Cardiac septum (tissue), 1 donor: ENCODE measurements around the gene POLR3E. TPM values are rescaled to one million over a fixed set of nuclear protein-coding genes. Genes with fewer than 3 reads are reported as not detected.

Experiments
- DNase-seq: peaks from one replicate; pipeline ENCODE4 v3.0.0-alpha.2; 2020; ENCODE audit warnings: low spot score
- intact Hi-C: fragments of 100-400 bp; cut with DNase I; formaldehyde crosslinking; loops from one replicate; pipeline ENCODE4 v1.14.0; 2022
- long read RNA-seq: library from polyadenylated mRNA; unstranded; transcript quantifications from one replicate; pipeline ENCODE4 v2.0.0, GENCODE V29; 2021
- total RNA-seq: library from RNA; stranded (reverse); fragmentation: NEBNext Ultra II Directional; extraction: Animal tissue kit (Norgen Biotek cat#: 25700); gene quantifications from one replicate; pipeline ENCODE4 v1.2.1, GENCODE V29; 2021
- donor health status: DM: no; HTN: no; CAD: no.

The POLR3E gene
- 32.7 TPM for total RNA-seq
- long read RNA-seq, transcript POLR3E-201 (21 exons, 3,697 nt) = major isoform, 9 of 31 reads
- long read RNA-seq, partial matches to known transcripts = 13 of 31 reads
- long read RNA-seq, other reads (novel, unspliced or antisense) = 5 of 31 reads

- intact Hi-C loops = loop anchor here (1.0 to 5.0 kb wide), 3 partner anchors 91 to 295 kb away; partner anchors contain the start of genes EEF2K and PDZD9
- peak; percentile 100 for DNase-seq
These were observed at the start of gene POLR3E for GRCh38 chr16:22297114-22297870. Gene POLR3E, plus strand, starts transcription at chr16:22297409. Its CDS starts 5,560 bp downstream, at chr16:22302969.

GRCh38 chr16:22250522-22250921 is 46.7 kb upstream of the POLR3E start:
- intact Hi-C loops = no loop called here
- DNase-seq = no peak

- intact Hi-C loops = no loop called here
- DNase-seq = no peak
These were observed 44.9 kb upstream of the POLR3E start for GRCh38 chr16:22252317-22252716.

- intact Hi-C loops = no loop called here
- DNase-seq = no peak
These were observed 43.9 kb upstream of the POLR3E start for GRCh38 chr16:22253272-22253671.

- intact Hi-C loops = no loop called here
- no peak for DNase-seq
These were observed 41.9 kb upstream of the POLR3E start for GRCh38 chr16:22255335-22255734.

GRCh38 chr16:22257440-22257839 is 39.8 kb upstream of the POLR3E start:
- intact Hi-C loops = no loop called here
- DNase-seq = no peak

GRCh38 chr16:22260490-22260889 is 36.7 kb upstream of the POLR3E start:
- intact Hi-C loops = no loop called here

GRCh38 chr16:22262460-22262859 is 34.7 kb upstream of the POLR3E start:
- DNase-seq = no peak
- intact Hi-C loops = no loop called here

More at GRCh38 chr16:22260490-22260889, 36.7 kb upstream of the POLR3E start:
- DNase-seq = no peak

GRCh38 chr16:22264786-22265185 is 32.4 kb upstream of the POLR3E start:
- intact Hi-C loops = no loop called here
- no peak for DNase-seq

GRCh38 chr16:22265351-22265750 is 31.9 kb upstream of the POLR3E start:
- no peak for DNase-seq
- intact Hi-C loops = no loop called here

GRCh38 chr16:22266546-22266945 is 30.7 kb upstream of the POLR3E start:
- intact Hi-C loops = no loop called here
- DNase-seq = no peak

- no peak for DNase-seq
- intact Hi-C loops = no loop called here
These were observed 29.4 kb upstream of the POLR3E start for GRCh38 chr16:22267764-22268163.

- DNase-seq = no peak
These were observed 26.7 kb upstream of the POLR3E start for GRCh38 chr16:22270525-22270924.

GRCh38 chr16:22272870-22273650 is 24.1 kb upstream of the POLR3E start:
- intact Hi-C loops = no loop called here
- DNase-seq = no peak

More at GRCh38 chr16:22270525-22270924, 26.7 kb upstream of the POLR3E start:
- intact Hi-C loops = no loop called here

GRCh38 chr16:22274916-22275315 is 22.3 kb upstream of the POLR3E start:
- no peak for DNase-seq
- intact Hi-C loops = no loop called here

- intact Hi-C loops = no loop called here
- DNase-seq = no peak
These were observed 18.6 kb upstream of the POLR3E start for GRCh38 chr16:22278441-22279230.

- no peak for DNase-seq
- intact Hi-C loops = no loop called here
These were observed 14.8 kb upstream of the POLR3E start for GRCh38 chr16:22282254-22282892.

GRCh38 chr16:22284637-22285036 is 12.6 kb upstream of the POLR3E start:
- no peak for DNase-seq
- intact Hi-C loops = no loop called here

- no peak for DNase-seq
- intact Hi-C loops = no loop called here
These were observed 12.1 kb upstream of the POLR3E start for GRCh38 chr16:22285080-22285479.
